ENCODE data around the gene IGFBP4.

IGFBP4 gene

DNA sequence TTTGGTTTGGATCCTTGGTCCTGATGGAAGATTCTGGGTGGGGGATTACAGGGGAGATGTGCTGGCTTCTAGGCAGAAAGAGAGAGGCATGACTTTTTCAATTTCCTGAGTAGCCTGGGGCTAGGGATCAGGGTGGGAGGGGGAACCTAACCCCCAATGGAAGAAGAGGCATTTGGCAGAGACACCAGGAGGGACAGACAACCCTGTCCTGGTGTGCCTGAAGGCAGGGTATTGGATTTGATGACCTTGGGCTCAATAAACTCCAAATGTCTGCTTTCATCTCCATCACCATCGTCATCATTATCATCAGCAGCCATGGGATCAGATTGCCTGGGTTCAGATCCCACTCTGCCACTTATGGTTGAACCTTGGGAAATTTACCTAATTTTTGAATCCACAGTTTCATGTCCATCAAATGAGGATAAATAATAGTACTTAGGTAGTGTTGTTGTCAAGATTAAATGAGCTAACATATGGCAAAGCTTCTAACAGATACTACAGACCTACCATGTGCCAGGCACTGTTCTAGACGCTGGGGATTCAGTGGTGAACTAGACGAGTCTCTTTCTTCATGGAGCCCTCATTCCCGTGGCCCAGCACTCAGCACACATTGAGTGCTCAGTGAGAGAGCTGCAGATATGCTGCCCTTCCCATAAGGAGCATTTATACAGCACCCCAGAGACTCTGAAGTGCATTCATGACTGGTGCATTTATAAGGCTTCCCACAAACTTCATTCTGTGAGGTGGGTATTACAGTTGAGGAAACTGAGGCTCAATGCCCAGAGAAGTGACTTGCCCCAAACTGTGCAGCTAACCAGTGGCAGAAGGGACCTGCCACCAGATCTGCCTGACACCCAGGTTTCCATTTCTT lies 26.8 kb downstream of the IGFBP4 start:
- DNase-seq (ENCODE audit: insufficient read length, low spot score) (no peak), FAIRE-seq (no peak)
- TF ChIP-seq TAF1 (IDR thresholded peaks at IDR 0.05; ENCODE audit: low read depth, low read length): no peak
- TF ChIP-seq POU2F2 (IDR thresholded peaks at IDR 0.05; ENCODE audit: low read depth, low read length): no peak
- TF ChIP-seq PAX5 (IDR thresholded peaks at IDR 0.05; ENCODE audit: insufficient read depth, low read length, severe bottlenecking): no peak
- no peak for TF ChIP-seq POLR2A (IDR thresholded peaks at IDR 0.05; ENCODE audit: low read depth, low read length)
- TF ChIP-seq POLR2AphosphoS5 (IDR thresholded peaks at IDR 0.05; ENCODE audit: low read depth, low read length): no peak
- no peak for TF ChIP-seq SPI1 (IDR thresholded peaks at IDR 0.05; ENCODE audit: low read depth, low read length)

DNA sequence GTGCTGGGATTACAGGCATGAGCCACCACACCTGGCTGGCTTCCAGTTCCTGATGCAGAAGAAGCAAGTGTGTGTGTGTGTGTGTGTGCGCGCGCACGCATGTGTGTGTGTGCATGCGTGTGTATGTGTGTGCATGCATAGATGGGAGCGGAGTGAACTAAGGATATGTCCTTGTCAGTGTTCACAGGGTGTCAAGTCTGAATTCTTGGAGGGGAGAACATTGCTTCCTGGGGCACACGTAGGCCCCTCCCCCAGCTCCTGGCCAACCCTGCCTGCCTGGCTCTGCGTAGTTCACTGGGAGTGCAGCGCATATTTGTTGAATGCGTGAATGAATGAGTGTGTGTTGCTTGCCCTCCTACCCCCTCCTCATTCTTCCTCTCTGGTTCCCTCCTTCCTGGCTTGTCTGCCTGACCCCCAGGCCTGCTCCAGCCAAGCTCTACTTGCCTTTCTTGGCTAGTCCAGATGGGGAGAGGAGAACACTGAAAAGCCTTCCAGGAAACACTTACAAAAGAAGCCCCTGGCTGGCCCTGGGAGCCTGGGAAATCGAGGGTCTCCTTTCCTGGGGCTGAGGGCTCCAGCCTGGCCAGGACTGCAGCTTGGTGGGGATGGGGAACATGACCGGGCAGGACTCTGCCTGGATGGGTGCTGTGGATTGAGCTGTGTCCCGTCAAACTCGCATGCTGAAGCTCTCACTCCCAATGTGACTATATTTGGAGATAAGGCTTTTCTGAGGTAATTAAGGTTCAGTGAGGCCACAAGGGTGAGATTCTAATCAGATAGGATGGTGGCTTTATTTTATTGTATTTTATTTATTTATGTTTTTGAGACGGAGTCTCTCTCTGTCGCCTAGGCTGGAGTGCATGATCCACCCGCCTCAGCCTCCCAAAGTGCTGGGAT lies 27.9 kb downstream of the IGFBP4 start:
- FAIRE-seq: no peak
- TF ChIP-seq POU2F2 (IDR thresholded peaks at IDR 0.05; ENCODE audit: low read depth, low read length) (no peak), PAX5 (IDR thresholded peaks at IDR 0.05; ENCODE audit: insufficient read depth, low read length, severe bottlenecking) (no peak), SPI1 (IDR thresholded peaks at IDR 0.05; ENCODE audit: low read depth, low read length) (no peak), POLR2A (IDR thresholded peaks at IDR 0.05; ENCODE audit: low read depth, low read length) (no peak), POLR2AphosphoS5 (IDR thresholded peaks at IDR 0.05; ENCODE audit: low read depth, low read length) (no peak), TAF1 (IDR thresholded peaks at IDR 0.05; ENCODE audit: low read depth, low read length) (no peak)
- DNase-seq (ENCODE audit: insufficient read length, low spot score): no peak

DNA sequence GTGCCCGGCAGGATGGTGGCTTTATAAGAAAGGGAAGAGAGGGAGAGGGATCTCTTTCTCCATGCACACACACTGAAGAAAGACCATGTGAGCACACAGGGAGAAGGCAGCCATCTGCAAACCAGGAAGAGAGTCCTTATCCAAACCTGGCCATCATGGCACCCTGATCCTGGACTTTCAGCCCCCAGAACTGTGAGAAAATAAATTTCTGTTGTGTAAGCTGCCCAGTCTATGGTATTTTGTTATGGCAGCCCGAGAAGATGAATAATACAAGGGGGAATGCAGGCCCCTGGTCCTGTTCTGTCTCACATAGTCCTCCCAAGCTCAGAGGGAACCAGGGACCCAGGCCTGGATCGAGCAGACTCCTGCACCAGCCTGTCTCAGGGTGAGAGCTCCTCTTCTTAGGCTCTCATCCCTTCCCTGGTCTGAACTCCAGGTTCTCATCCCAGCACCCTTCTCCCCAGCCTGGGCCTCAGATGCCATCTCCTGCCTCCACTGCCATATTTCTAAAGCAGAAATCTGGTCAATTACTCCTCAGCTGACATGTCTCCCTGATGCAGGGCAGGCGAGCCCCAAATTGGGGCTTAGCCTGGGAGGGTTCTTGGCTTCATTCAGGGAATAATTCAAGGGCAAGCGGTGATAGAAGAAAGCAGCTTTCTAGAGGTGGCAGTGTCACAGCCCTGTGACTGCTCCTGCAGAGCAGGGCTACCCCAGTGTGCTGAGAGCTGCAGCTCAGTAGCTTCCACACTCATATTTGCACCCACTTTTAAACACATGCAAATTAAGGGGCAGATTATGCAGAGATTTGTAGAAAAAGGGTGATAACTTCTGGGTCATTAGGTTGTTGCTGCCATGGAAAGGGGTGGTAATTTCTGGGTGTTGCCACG lies 28.8 kb downstream of the IGFBP4 start:
- no peak for FAIRE-seq
- DNase-seq (ENCODE audit: insufficient read length, low spot score): no peak
- TF ChIP-seq POLR2AphosphoS5 (IDR thresholded peaks at IDR 0.05; ENCODE audit: low read depth, low read length) (no peak), POU2F2 (IDR thresholded peaks at IDR 0.05; ENCODE audit: low read depth, low read length) (no peak), PAX5 (IDR thresholded peaks at IDR 0.05; ENCODE audit: insufficient read depth, low read length, severe bottlenecking) (no peak)

DNA sequence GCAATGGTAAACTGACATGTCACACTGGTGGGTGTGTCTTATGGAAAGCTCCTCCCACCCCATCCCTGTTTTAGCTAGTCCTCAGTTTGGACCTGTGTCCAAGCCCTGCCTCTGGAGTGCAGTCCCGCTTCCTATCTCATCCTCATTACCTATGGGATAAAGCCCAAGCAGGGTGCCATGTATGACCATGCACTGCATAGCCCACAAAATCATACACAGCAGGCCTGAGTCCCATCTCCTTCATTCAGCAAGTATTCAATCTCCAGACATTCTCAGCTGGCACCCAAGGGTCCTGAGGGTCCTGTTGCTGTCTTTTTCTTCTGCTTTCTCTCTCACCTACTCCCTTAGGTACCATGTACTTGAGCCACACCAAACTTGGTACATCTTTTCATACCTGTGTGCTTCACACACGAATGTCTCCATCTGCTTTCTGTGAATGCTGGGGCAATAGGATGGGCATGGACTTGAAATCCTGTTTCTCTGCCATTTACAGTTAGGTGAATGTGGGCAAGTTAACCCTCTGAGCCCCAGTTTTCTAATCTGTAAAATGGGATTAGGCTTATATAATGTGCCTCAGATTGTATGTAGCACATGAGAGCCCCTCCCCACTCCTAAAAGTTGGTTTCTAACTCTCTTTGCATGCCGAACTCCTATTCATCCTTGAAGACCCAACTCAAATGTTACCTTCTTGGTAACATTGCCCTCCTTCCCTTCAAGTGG lies 29.6 kb downstream of the IGFBP4 start:
- FAIRE-seq (peak; percentile 5), DNase-seq (ENCODE audit: insufficient read length, low spot score) (no peak)
- TF ChIP-seq TAF1 (IDR thresholded peaks at IDR 0.05; ENCODE audit: low read depth, low read length): no peak
- no peak for TF ChIP-seq POU2F2 (IDR thresholded peaks at IDR 0.05; ENCODE audit: low read depth, low read length)
- TF ChIP-seq POLR2A (IDR thresholded peaks at IDR 0.05; ENCODE audit: low read depth, low read length): no peak
- no peak for TF ChIP-seq POLR2AphosphoS5 (IDR thresholded peaks at IDR 0.05; ENCODE audit: low read depth, low read length)
- TF ChIP-seq PAX5 (IDR thresholded peaks at IDR 0.05; ENCODE audit: insufficient read depth, low read length, severe bottlenecking): no peak
- no peak for TF ChIP-seq SPI1 (IDR thresholded peaks at IDR 0.05; ENCODE audit: low read depth, low read length)

DNA sequence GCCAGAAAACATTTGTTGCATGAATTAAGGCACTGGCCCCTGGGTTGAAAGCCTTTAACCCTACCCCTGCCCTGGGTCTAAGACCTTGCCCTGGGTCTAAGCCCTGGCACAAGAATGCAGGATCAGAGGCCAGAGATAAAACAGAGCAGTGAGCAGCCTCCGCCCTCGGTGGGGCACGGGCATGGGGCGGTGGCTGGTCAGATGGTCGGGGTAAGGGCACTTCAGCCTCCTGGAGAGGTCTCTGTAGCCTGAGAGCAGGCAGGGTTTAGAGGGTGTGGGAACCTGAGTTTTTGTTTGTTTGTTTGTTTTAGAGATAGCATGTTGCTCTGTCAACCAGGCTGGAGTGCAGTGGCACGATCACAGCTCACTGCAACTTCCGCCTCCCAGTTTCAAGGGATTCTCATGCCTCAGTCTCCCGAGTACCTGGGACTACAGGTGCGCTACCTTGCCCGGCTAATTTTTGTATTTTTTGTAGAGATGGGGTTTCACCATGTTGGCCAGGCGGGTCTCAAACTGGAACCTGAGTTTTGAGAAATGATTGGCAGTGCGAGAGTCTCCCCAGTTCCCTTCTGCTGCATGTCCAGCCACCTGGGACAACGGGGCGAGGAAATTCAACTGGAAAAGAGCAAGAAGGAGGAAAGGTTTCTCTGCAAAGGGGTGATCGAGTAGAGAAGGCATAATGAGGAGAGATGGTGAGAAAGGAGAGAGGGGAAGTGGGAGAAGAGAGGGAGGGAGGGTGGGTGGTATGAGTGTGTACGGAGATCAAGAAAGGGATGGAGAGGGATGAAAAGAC lies 30.5 kb downstream of the IGFBP4 start:
- DNase-seq (ENCODE audit: insufficient read length, low spot score) (no peak), FAIRE-seq (no peak)
- no peak for TF ChIP-seq POLR2AphosphoS5 (IDR thresholded peaks at IDR 0.05; ENCODE audit: low read depth, low read length)
- TF ChIP-seq POLR2A (IDR thresholded peaks at IDR 0.05; ENCODE audit: low read depth, low read length): no peak
- no peak for TF ChIP-seq SPI1 (IDR thresholded peaks at IDR 0.05; ENCODE audit: low read depth, low read length)
- no peak for TF ChIP-seq TAF1 (IDR thresholded peaks at IDR 0.05; ENCODE audit: low read depth, low read length)
- TF ChIP-seq PAX5 (IDR thresholded peaks at IDR 0.05; ENCODE audit: insufficient read depth, low read length, severe bottlenecking): no peak
- TF ChIP-seq POU2F2 (IDR thresholded peaks at IDR 0.05; ENCODE audit: low read depth, low read length): no peak

DNA sequence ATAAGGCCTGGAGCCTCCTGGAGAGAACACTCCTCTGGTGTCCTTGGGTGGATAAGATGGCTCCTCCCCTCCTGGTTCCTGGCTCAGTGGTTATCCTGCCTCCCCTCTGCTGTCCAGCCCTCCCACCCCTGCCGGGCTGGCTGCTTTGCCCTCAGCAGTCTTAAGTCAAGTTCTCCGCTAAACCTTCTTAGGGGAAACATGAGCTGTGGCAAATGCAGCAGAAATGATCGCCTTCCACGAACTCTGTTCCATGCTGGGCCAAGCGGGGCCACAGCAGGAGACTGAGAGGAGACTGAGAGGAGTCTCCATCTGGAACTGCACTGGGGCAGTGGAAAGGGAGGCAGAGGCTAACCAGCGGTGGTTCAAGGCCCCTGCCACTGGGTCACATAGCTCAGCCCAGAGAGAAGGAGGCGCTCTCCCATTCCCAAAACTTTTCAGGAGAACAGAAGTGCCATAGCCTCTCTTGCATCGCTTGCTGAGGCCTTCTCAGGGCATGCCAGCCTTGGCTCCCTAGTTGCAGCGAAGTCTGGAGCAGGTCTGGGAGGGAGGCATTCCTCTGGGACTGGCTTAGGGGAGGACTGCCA lies 31.3 kb downstream of the IGFBP4 start:
- no peak for DNase-seq (ENCODE audit: insufficient read length, low spot score)
- FAIRE-seq: no peak
- TF ChIP-seq TAF1 (IDR thresholded peaks at IDR 0.05; ENCODE audit: low read depth, low read length) (no peak), PAX5 (IDR thresholded peaks at IDR 0.05; ENCODE audit: insufficient read depth, low read length, severe bottlenecking) (no peak), SPI1 (IDR thresholded peaks at IDR 0.05; ENCODE audit: low read depth, low read length) (no peak), POLR2AphosphoS5 (IDR thresholded peaks at IDR 0.05; ENCODE audit: low read depth, low read length) (no peak), POU2F2 (IDR thresholded peaks at IDR 0.05; ENCODE audit: low read depth, low read length) (no peak), POLR2A (IDR thresholded peaks at IDR 0.05; ENCODE audit: low read depth, low read length) (no peak)

DNA sequence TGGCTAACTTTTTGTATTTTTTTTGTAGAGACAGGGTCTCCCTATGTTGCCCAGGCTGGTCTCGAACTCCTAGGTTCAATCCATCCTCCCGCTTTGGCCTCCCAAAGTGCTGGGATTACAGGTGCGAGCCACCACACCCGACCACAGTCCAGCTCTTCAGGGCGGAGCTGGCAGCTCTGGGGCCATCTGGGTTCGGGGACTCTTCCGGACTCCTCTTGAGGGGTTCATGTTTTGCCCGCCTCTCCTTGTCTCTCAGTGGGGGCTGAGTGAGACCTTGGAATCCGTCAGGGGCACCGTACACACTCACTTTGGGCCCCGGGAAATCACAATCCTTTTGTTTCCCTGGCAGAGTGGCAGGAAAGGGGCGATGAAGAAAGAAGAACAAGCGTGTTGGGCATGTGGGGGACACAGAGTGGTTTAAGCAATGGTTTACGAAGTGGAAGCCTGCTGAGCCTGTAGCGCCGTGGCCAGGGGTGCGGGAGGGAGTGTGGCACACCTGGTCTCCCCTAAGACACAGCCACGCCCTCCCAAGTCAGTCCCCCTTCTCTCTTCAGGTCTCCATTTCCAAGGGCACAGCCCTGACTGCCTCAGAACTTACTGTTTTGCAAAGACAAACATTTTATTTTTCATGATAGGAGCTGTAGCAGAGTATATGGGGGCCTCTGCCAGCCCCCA lies 32.1 kb downstream of the IGFBP4 start:
- no peak for TF ChIP-seq POLR2A (IDR thresholded peaks at IDR 0.05; ENCODE audit: low read depth, low read length)
- TF ChIP-seq TAF1 (IDR thresholded peaks at IDR 0.05; ENCODE audit: low read depth, low read length): no peak
- TF ChIP-seq POLR2AphosphoS5 (IDR thresholded peaks at IDR 0.05; ENCODE audit: low read depth, low read length): no peak
- TF ChIP-seq POU2F2 (IDR thresholded peaks at IDR 0.05; ENCODE audit: low read depth, low read length): no peak
- no peak for TF ChIP-seq PAX5 (IDR thresholded peaks at IDR 0.05; ENCODE audit: insufficient read depth, low read length, severe bottlenecking)
- TF ChIP-seq SPI1 (IDR thresholded peaks at IDR 0.05; ENCODE audit: low read depth, low read length): no peak
- FAIRE-seq: no peak
- no peak for DNase-seq (ENCODE audit: insufficient read length, low spot score)

All from GM12891 (cell line).